Esophagus muscularis mucosa (tissue), 4 donors: ENCODE data around the gene ZNF816. TPM values are rescaled to one million over a fixed set of nuclear protein-coding genes. Genes with fewer than 3 reads are reported as not detected.

Experiments used
- DNase-seq: peaks from one replicate; pipeline ENCODE4 v3.0.0-alpha.2; 2017; ENCODE audit errors: extremely low spot score
- H3K27ac ChIP-seq, 4 donors: fragments of 200-600 bp; sonication (generic); replicated peaks in 1 of 4; 1 replicate in 3 of 4; 2 replicates in 1 of 4; pipeline ENCODE4 v1.5.1; 2016 to 2019; ENCODE audit warnings: mild to moderate bottlenecking in 1 of 4
- H3K27me3 ChIP-seq, 4 donors: fragments of 200-600 bp; sonication (generic); one replicate each; pipeline versions ENCODE4 v1.5.1 to v1.6.0; 2016 to 2019
- H3K36me3 ChIP-seq, 4 donors: fragments of 200-600 bp; sonication (generic); one replicate each; pipeline ENCODE4 v1.5.1; 2016 to 2019
- H3K4me1 ChIP-seq, 4 donors: fragments of 200-600 bp; sonication (generic); one replicate each; pipeline ENCODE4 v1.5.1; 2016 to 2019
- H3K4me3 ChIP-seq, 4 donors: fragments of 200-600 bp; sonication (generic); 1 replicate in 2 of 4; 2 replicates in 2 of 4; pipeline ENCODE4 v1.5.1; 2016 to 2019; ENCODE audit warnings: mild to moderate bottlenecking in 4 of 4, moderate library complexity in 1 of 4
- H3K9me3 ChIP-seq, 4 donors: fragments of 200-600 bp; sonication (generic); 1 replicate in 3 of 4; 2 replicates in 1 of 4; pipeline ENCODE4 v1.5.1; 2016 to 2019
- EP300 ChIP-seq: sonication (generic); formaldehyde crosslinking; IDR thresholded peaks from one replicate; pipeline ENCODE4 v1.6.1; 2017; ENCODE audit warnings: antibody characterized with exemption
- POLR2A ChIP-seq: fragments of 450-650 bp; IDR thresholded peaks from one replicate; pipeline ENCODE4 v1.6.1; 2017; ENCODE audit warnings: antibody characterized with exemption, moderate library complexity, mild to moderate bottlenecking, low read depth
- POLR2AphosphoS5 ChIP-seq, 2 donors: sonication (generic); formaldehyde crosslinking; IDR thresholded peaks; one replicate each; pipeline ENCODE4 v1.6.1; 2017; ENCODE audit warnings: antibody characterized with exemption in 2 of 2
- WGBS: methylation state at CpG from one replicate; pipeline ENCODE4 v1.1.5; 2018; 5-methylcytosine and 5-hydroxymethylcytosine counted together
- intact Hi-C: fragments of 100-400 bp; cut with DNase I; formaldehyde crosslinking; loops from one replicate; pipeline ENCODE4 v1.15.1; 2023
- total RNA-seq, 4 donors: library from RNA; depleted of rRNA; stranded (reverse); fragments of >200 nt; gene quantifications; one replicate each; pipeline versions ENCODE4 v1.1.0 to v1.2.1, GENCODE V29; 2016
- TF ChIP-seq, protein P1 (sequence below), 3 experiments: fragments of 200-600 bp in 2 of 3; fragments of 450-650 bp in 1 of 3; sonication (generic) in 2 of 3; IDR thresholded peaks; one replicate each; pipeline ENCODE4 v1.5.1; 2017 to 2019; ENCODE audit warnings: antibody characterized with exemption in 3 of 3, mild to moderate bottlenecking in 2 of 3, moderate library complexity in 1 of 3

The ZNF816 gene
- total RNA-seq: 10 to 100 TPM in 1 of 4 donors, 1 to 10 TPM in 3; 4.0 to 12.9 (median 6.0) TPM

DNA sequence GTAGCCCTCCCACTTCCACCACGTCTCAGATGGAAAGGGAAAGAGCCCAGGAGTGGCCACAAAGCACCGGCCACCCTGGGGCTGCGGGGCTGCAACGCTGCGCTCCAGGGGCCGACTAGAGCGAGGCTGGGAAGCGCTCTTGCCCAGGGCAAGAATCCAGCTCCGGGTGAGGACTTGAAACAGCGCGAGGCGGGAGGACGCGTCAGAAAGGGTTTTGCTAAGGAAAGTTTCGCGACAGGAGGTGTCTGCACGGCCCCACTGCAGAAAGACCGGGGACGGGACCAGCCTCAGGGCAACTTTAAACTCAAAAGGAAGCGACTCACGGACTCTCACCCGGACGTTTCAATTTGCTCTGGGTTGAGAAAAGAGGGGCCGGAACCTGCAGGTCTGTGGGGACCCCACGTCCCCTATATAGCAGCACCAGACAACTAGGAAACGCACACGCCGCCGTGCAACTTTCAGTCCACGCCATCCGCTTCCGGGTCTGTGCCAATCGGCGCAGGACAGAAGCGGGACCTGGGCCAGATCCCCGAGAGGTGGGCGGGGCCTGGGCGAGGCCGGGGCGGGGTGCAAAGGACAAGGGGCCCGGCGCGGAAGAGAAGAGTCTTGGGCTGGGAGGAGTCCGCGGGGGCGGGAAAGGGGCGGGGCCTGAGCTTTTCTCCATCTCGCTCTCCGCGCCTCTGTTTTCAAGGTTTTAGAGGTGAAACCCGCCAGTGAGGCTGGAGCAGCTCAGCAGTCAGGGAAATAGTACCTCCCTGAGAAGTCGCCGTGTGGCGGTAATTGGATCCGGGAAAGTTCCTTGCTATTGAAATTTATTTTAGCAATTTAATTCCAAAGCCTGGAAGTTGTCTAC, at the start of gene ZNF816:
TSS of gene ZNF816 (minus strand) at position 488 of the 853 bp plus-strand sequence. CDS start 6,792 bp downstream, outside the sequence.
- 0% methylated on average over 54 of the region's 55 CpGs for WGBS
- H3K9me3 ChIP-seq: peaks cover 0 to 7% (median 3%) of the 10 kb centered on the region in 4 donors
- intact Hi-C loops: loop anchor here (2.0 kb wide), 2 partner anchors 20 to 30 kb away; no protein-coding TSS in a partner anchor

DNA sequence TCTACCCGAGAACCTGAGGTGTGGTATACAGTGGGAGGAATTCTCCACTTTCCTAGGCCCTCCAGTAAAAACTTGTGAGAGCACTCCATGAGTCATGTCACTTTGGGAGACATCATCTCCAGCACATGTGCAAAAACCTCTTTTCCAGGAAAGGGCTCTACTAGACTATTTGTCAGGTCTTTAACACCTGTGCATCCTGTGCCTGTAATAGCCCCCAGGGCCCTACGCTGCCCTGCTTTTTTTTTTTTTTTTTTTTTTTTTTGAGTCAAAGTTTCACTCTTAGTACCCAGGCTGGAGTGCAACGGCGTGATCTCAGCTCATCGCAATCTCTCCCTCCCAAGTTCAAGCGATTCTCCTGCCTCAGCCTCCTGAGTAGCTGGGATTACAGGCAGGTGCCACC, 49.3 kb upstream of the ZNF816 start:
- TF ChIP-seq, protein P1, sequence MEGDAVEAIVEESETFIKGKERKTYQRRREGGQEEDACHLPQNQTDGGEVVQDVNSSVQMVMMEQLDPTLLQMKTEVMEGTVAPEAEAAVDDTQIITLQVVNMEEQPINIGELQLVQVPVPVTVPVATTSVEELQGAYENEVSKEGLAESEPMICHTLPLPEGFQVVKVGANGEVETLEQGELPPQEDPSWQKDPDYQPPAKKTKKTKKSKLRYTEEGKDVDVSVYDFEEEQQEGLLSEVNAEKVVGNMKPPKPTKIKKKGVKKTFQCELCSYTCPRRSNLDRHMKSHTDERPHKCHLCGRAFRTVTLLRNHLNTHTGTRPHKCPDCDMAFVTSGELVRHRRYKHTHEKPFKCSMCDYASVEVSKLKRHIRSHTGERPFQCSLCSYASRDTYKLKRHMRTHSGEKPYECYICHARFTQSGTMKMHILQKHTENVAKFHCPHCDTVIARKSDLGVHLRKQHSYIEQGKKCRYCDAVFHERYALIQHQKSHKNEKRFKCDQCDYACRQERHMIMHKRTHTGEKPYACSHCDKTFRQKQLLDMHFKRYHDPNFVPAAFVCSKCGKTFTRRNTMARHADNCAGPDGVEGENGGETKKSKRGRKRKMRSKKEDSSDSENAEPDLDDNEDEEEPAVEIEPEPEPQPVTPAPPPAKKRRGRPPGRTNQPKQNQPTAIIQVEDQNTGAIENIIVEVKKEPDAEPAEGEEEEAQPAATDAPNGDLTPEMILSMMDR (IDR thresholded peaks at IDR 0.05): no peak
- TF ChIP-seq POLR2A (no peak), EP300 (no peak), POLR2AphosphoS5 (IDR thresholded peaks at IDR 0.05) (no peak)
- Histone ChIP-seq H3K9me3 (no peaks in the 10 kb centered on the region), H3K27me3 (peaks cover 0 to 18% (median 0%) of the 10 kb centered on the region in 4 donors), H3K27ac (no peak overlapping the region), H3K4me1 (no peaks in the 10 kb centered on the region), H3K4me3 (no peak overlapping the region), H3K36me3 (no peaks in the 10 kb centered on the region)
- intact Hi-C loops: no loop called here
- no peak for DNase-seq
- WGBS: 94% methylated on average over 6 of the region's 6 CpGs

More for the DNA sequence above, at the start of gene ZNF816:
- H3K27ac ChIP-seq: peak within 1 kb of the TSS; percentile 78 to 86 (median 82)
- H3K4me1 ChIP-seq: peaks cover 14 to 21% (median 21%) of the 10 kb centered on the region in 4 donors
- TF ChIP-seq, protein P1 (IDR thresholded peaks at IDR 0.05): peak in 1 of 3 experiments; percentile 5
- TF ChIP-seq EP300 (no peak), POLR2AphosphoS5 (IDR thresholded peaks at IDR 0.05) (peak; percentile 74 to 80)
- H3K4me3 ChIP-seq: peak within 1 kb of the TSS; percentile 64 to 73 (median 68)
- no peaks in the 10 kb centered on the region for H3K27me3 ChIP-seq
- DNase-seq: peak; percentile 99
- H3K36me3 ChIP-seq: peaks cover 0 to 13% (median 13%) of the 10 kb centered on the region in 4 donors

DNA sequence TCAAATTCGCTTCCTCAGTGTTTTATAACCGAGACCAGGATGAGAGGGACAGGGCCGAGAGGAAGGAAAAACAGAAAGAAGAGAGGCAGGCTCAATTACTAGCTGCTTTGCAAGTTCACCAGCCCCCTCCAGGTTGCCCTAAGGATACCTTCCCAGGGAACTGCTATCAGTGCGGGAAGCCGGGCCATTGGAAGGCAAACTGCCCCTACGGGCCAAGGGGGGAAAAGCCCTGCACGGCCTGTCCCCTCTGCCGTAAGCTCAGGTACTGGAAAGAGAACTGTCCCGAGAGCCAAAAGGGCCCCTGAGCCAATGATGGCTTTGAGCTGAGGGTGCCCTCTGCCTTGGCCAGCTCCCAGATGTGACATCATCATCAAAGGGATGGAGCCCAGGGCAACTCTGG, 47.8 kb upstream of the ZNF816 start:
- no peak overlapping the region for H3K27ac ChIP-seq
- 44% methylated on average over 7 of the region's 9 CpGs for WGBS
- no peak for TF ChIP-seq POLR2AphosphoS5 (IDR thresholded peaks at IDR 0.05)

DNA sequence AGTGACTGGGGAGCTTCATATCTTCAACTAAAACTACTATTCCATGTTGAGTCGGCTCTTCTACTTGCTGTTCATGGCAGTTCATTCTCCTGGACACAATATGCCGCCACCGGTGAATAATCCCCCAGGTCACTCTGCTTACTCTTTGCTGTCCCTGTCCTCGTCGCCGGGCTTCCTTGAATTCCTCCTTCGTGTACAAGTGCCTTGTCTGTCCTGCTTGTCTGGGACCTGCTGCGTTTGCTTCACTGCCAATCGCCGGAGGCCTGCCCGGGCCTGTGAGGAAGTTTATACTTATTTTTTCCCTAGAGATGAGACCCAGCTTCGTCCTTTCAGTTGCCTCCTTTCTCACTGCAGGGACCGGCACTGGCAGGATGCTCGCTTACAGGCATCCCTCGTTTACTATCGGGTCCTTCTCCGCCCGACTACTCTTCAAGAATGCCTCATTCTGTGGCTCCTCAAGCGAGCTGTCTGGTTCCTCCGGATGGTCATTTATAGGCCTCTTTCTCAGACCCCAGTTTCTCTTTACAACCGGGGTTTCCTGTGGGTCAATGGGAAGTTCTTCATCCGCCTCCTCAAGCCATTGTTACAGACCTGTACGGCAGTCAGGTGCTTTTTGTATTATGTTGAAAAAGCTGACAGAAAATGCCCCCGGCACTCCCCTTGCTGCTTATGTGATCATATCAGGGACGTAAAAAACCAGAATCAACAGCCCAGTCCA, 45.5 kb upstream of the ZNF816 start:
- Histone ChIP-seq H3K9me3 (no peaks in the 10 kb centered on the region), H3K36me3 (no peaks in the 10 kb centered on the region), H3K4me3 (no peak overlapping the region), H3K4me1 (no peaks in the 10 kb centered on the region), H3K27ac (no peak overlapping the region), H3K27me3 (peaks cover 0 to 18% (median 0%) of the 10 kb centered on the region in 4 donors)
- intact Hi-C loops: no loop called here
- no peak for DNase-seq
- no peak for TF ChIP-seq POLR2AphosphoS5 (IDR thresholded peaks at IDR 0.05)
- TF ChIP-seq, protein P1 (IDR thresholded peaks at IDR 0.05): no peak
- TF ChIP-seq EP300: no peak
- WGBS: 90% methylated on average over 25 of the region's 25 CpGs

More for the DNA sequence above, 47.8 kb upstream of the ZNF816 start:
- H3K9me3 ChIP-seq: no peaks in the 10 kb centered on the region
- peaks cover 0 to 18% (median 0%) of the 10 kb centered on the region in 4 donors for H3K27me3 ChIP-seq
- no peak overlapping the region for H3K4me3 ChIP-seq
- DNase-seq: no peak
- no peaks in the 10 kb centered on the region for H3K4me1 ChIP-seq
- no peaks in the 10 kb centered on the region for H3K36me3 ChIP-seq
- intact Hi-C loops: no loop called here

DNA sequence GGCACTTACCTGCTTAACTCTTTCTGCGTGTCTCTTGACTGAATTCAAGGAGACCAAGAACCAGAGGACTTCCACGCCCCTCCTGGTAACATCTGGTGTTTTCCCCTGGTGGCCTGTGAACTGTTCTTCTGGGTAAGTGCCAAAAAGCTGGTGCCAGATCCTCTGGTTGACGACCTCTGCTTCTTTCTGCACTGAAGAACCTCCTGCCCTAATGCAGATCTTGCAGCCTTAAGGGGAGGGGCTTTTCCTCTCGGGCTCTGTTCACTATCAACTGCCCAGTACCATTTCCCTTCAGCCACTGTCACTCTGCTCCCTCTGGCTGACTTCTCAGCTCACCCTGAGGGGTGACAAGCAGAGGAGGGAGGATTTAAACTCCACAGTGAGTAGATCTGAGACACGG, 44.9 kb upstream of the ZNF816 start:
- Histone ChIP-seq H3K9me3 (no peaks in the 10 kb centered on the region), H3K27me3 (peaks cover 0 to 18% (median 0%) of the 10 kb centered on the region in 4 donors), H3K27ac (no peak overlapping the region), H3K4me1 (no peaks in the 10 kb centered on the region), H3K4me3 (no peak overlapping the region), H3K36me3 (no peaks in the 10 kb centered on the region)
- DNase-seq: no peak
- 66% methylated on average over 5 of the region's 5 CpGs for WGBS
- TF ChIP-seq POLR2AphosphoS5 (IDR thresholded peaks at IDR 0.05): no peak
- TF ChIP-seq, protein P1 (IDR thresholded peaks at IDR 0.05): no peak
- no peak for TF ChIP-seq EP300
- no peak for TF ChIP-seq POLR2A
- intact Hi-C loops: no loop called here
